HG03060 (cell line): ENCODE results near the gene ABCF2.

ENCODE experiments used
- ATAC-seq: cut with Tn5 transposase; IDR thresholded peaks from one replicate; pipeline ENCODE4 v1.9.1; 2021; ENCODE audit warnings: low read depth, moderate number of reproducible peaks; ENCODE audit not compliant: unreplicated experiment

Gene ABCF2

GRCh38 chr7:151228024-151228866 lies 1.2 kb upstream of the ABCF2 start:
- no peak for ATAC-seq

DNA sequence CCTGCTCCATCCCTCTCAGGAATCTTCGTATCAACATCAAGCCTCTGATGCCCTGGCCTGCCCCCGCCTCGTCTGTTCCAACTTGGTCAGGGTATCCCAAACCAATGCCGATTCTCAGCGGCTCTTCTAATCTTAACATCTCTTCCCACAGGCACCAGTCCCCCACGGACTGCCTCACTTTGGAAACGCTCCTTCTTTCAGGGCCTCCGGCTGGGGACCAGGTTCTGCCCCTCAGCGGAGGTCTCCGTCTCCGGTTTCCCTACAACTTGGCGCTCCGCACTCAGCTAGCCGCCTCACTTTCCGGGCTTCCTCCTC lies 488 bp downstream of the ABCF2 start:
- no peak for ATAC-seq

GRCh38 chr7:151225948-151226510 lies 976 bp downstream of the ABCF2 start:
- ATAC-seq, result no peak

GRCh38 chr7:151223728-151224127 lies 3.3 kb downstream of the ABCF2 start:
- no peak for ATAC-seq

DNA sequence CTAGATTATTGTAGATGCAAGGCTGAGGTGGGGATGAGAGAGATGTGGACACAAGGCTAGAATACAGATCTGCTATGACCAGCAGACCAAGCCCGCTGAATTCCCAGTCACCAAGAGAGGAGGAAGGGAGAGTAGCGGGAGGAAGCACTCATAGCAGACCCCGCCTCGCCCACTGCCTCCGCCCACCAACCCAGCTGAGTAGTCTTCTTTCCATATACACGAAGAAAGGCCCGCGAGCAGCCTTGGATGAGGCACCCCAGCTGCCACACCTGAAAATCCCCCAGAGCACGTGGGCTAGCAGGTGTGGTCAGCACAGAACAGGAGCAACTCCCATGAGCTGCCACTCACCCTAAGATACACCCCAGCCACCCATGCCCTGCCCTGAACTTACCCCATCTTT lies 8.8 kb downstream of the ABCF2 start:
- no peak for ATAC-seq

DNA sequence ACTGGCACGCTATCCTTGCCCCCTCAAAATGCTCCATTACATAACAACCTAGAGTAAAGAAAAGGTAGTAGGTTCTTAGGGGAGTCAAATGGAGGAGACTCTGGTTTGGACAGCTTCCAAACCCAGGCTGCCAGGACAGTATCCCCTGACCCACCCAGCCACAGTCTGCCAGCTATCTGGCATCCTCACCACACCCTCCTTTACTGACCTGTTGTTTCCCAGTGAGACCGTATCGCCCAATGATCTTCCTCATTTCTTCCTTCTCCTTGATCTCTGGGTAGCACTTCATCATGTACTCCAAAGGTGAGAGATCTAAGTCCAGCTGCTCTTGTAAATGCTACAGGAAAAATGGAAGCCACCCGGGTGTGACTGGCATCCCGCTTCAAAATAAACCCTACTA lies 11.6 kb downstream of the ABCF2 start:
- ATAC-seq, result no peak

GRCh38 chr7:151213826-151214225 lies 13.2 kb downstream of the ABCF2 start:
- ATAC-seq, result no peak

GRCh38 chr7:151212626-151213025 lies 14.4 kb downstream of the ABCF2 start:
- ATAC-seq, result no peak

GRCh38 chr7:151211155-151211772 lies 15.7 kb downstream of the ABCF2 start:
- ATAC-seq, result no peak

DNA sequence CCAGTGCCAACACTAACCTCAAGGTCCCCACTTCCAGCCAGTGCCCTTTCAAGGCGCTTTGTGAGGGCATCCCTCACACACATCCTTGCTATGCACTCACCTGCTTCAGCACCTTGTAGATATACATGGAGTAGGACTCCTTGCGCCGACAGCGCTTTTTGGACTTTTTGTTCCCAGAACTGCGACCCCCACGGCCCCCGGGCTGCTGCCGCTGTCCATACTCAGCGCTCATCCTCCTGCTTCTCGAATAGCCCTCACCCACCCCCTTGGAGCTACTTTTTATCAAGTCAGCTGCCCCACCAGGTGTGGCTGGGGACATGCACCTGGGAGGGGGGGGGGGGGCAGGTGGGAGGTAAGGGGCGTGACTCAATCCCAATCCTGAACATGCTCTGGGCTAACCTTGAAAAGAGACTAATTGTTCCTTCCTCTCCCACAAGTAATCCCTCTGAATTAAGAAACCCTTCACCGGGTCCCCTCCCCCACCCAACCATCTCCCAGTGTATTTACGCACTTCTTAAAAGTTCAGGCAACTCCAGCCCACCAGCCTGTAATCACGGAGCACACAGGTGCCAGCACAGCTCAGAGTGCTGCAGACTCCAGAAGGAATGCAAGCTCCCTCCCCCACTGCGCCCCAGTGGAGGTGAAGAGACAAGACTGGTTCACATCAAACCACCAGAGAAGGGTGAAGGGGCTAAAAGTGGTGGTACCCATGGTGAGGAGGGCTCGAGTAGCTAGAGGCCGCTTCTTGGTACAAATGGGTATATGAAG lies 16.7 kb downstream of the ABCF2 start, which contains the start of gene H2BK1:
Gene H2BK1 (minus strand): TSS at position 402 of the 768 bp plus-strand sequence. CDS start 170 bp downstream, at position 232.
- no peak for ATAC-seq

DNA sequence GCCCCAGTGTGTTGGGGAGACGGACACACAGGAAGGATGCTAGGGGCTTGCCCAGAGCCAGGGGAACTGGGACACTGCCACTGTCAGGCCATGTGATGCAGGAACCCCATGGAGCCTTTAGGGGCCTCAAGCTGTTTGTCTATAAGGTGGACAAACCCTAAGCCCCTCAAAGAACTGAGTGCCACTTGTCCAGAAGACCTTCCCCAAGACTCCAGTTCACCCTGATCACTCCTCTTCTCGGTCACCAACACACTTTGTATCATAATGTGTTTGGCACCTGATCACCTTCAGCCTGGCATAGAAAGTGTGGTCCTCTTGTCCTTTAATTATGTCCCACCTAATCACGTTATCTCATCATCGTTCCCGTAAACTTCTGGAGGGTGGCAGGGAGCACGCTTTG lies 17.4 kb downstream of the ABCF2 start:
- no peak for ATAC-seq

DNA sequence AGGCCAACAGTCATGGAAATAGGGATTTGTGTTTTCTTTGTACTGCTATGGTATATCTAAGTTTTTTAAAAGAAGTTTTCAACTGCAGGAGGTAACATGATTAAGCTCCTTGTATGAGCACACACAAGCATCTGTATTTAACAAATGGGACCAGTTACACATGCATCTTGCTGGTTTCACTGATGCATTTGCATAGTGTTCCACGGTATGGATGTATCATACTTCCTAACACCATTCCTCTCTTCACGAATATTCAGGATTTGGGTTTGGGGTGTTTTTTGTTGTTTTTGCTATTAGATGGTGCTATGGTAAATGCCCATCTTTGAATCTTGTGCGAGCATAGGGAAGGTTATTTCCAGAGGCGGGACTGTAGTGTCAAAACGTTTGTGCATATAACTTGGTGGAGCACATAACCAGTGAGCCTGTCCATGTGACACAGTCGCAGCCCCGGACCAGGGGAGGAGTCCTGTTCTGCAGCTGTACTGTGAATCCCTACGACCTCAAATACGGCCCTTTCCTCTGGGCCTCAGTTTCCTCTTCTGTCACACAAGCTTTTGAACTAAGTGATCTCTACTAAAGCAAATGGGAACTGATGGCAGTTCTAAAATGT lies 18.6 kb downstream of the ABCF2 start:
- ATAC-seq, result no peak

DNA sequence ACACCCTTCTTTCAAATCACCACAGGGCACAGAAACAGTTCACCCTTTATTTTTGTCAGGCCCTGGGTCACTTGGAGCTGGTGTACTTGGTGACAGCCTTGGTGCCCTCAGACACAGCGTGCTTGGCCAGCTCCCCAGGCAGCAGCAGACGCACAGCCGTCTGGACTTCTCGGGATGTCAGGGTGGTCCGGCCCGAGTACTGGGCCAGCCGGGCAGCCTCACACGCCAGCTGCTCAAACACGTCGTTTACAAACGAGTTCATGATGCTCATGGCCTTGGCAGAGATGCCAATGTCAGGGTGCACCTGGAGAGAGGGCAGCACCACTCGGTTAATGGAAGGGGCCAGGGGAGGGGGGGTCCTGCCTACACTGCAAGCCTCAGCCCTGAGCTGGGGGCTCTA lies 19.2 kb downstream of the ABCF2 start:
- ATAC-seq, result no peak

- ATAC-seq, result no peak
These were observed 19.7 kb downstream of the ABCF2 start for GRCh38 chr7:151207315-151207714.

GRCh38 chr7:151206914-151207313 lies 20.1 kb downstream of the ABCF2 start:
- ATAC-seq, result no peak

DNA sequence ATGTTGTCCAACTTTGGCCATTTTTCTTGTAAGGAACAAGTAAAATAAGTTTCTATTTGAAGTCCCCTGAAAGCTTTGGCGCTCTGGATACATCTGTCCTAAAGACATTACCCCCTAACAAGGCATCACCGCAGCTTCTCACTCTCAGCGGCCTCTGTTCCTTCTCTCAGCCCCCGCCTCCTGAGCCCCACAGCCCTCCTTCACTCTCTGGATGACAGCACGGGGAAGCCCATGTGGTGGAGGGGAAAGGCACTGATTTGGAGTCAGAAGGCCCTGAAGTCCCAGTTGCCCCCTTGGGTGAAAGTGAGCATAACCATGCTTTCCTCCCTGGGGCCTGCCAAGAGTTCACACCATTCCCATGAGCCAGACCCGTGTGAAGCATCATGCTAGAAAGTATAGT lies 21.3 kb downstream of the ABCF2 start:
- ATAC-seq, result no peak

- ATAC-seq, result no peak
These were observed 22.5 kb downstream of the ABCF2 start for GRCh38 chr7:151204383-151205032.

GRCh38 chr7:151202836-151203235 lies 24.2 kb downstream of the ABCF2 start:
- ATAC-seq, result no peak

GRCh38 chr7:151201751-151202150 lies 25.3 kb downstream of the ABCF2 start:
- no peak for ATAC-seq

GRCh38 chr7:151201344-151201743 lies 25.7 kb downstream of the ABCF2 start:
- ATAC-seq, result no peak
